ENCODE results near the gene SOX4. TPM values are rescaled to one million over a fixed set of nuclear protein-coding genes. Genes with fewer than 3 reads are reported as not detected.

SOX4 gene
- total and polyA plus RNA-seq, 11 donors = 1.9 to 20.3 (median 5.1) TPM

DNA sequence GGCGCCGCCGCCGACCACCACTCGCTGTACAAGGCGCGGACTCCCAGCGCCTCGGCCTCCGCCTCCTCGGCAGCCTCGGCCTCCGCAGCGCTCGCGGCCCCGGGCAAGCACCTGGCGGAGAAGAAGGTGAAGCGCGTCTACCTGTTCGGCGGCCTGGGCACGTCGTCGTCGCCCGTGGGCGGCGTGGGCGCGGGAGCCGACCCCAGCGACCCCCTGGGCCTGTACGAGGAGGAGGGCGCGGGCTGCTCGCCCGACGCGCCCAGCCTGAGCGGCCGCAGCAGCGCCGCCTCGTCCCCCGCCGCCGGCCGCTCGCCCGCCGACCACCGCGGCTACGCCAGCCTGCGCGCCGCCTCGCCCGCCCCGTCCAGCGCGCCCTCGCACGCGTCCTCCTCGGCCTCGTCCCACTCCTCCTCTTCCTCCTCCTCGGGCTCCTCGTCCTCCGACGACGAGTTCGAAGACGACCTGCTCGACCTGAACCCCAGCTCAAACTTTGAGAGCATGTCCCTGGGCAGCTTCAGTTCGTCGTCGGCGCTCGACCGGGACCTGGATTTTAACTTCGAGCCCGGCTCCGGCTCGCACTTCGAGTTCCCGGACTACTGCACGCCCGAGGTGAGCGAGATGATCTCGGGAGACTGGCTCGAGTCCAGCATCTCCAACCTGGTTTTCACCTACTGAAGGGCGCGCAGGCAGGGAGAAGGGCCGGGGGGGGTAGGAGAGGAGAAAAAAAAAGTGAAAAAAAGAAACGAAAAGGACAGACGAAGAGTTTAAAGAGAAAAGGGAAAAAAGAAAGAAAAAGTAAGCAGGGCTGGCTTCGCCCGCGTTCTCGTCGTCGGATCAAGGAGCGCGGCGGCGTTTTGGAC is 2.0 kb downstream of the SOX4 start:
- peak; percentile 37 to 69 (median 42) for DNase-seq
- H3K27ac ChIP-seq = peak overlapping the region; percentile 74 to 92 (median 90)
- no peaks in the 10 kb centered on the region for H3K27me3 ChIP-seq
- peaks cover 0 to 31% (median 22%) of the 10 kb centered on the region in 12 donors for H3K4me1 ChIP-seq
- 0 to 1% (median 1%) methylated on average over 68 to 108 of the region's 108 CpGs for WGBS, 4 donors
- H3K36me3 ChIP-seq = no peaks in the 10 kb centered on the region
- intact Hi-C loops (cut with DNase I) = loop anchor here (2.0 to 10.0 kb wide), 24 partner anchors 67 to 1849 kb away; no protein-coding TSS in a partner anchor
- TF ChIP-seq POLR2A (IDR thresholded peaks at IDR 0.05) (no peak), CTCF (IDR thresholded peaks at IDR 0.05) (no peak)
- peak overlapping the region; percentile 49 to 93 (median 79) for H3K4me3 ChIP-seq
- H3K9me3 ChIP-seq = no peaks in the 10 kb centered on the region
- ATAC-seq = peak in 1 of 4 donors; percentile 2

- no peaks in the 10 kb centered on the region for H3K9me3 ChIP-seq
- H3K4me3 ChIP-seq = peak overlapping the region; percentile 49 to 93 (median 79)
- no peaks in the 10 kb centered on the region for H3K27me3 ChIP-seq
- DNase-seq (peak; percentile 56 to 72 (median 65)), ATAC-seq (peak in 2 of 4 donors; percentile 42 to 48)
- intact Hi-C loops (cut with DNase I) = loop anchor here (2.0 to 10.0 kb wide), 24 partner anchors 66 to 1848 kb away; no protein-coding TSS in a partner anchor
- WGBS, 4 donors = 0 to 1% (median 0%) methylated on average over 43 of the region's 43 CpGs
- H3K36me3 ChIP-seq = no peaks in the 10 kb centered on the region
- H3K27ac ChIP-seq = peak overlapping the region; percentile 74 to 92 (median 90)
- no peak for TF ChIP-seq CTCF (IDR thresholded peaks at IDR 0.05)
- H3K4me1 ChIP-seq = peaks cover 0 to 31% (median 22%) of the 10 kb centered on the region in 12 donors
Measured at GRCh38 chr6:21596145-21596948, 2.8 kb downstream of the SOX4 start.

DNA sequence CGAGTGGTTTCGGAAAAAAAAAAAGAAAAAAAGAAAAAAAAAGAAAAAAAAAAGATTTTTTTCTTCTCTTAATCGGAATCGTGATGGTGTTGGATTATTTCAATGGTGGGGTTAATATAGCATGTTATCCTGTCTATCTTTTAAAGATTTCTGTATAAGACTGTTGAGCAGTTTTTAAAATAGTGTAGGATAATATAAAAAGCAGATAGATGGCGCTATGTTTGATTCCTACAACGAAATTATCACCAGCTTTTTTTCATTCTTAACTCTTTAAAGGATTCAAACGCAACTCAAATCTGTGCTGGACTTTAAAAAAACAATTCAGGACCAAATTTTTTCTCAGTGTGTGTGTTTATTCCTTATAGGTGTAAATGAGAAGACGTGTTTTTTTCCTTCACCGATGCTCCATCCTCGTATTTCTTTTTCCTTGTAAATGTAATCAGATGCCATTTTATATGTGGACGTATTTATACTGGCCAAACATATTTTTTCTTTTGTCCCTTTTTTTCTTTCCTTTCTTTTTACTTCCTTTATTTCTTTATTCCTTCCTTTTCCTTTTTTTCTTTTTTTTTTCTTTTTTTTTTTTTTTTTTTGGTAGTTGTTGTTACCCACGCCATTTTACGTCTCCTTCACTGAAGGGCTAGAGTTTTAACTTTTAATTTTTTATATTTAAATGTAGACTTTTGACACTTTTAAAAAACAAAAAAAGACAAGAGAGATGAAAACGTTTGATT is 3.6 kb downstream of the SOX4 start:
- H3K27me3 ChIP-seq = no peaks in the 10 kb centered on the region
- no peak for DNase-seq
- H3K9me3 ChIP-seq = no peaks in the 10 kb centered on the region
- peak in 2 of 4 donors; percentile 19 to 27 for ATAC-seq
- no peaks in the 10 kb centered on the region for H3K36me3 ChIP-seq
- H3K27ac ChIP-seq = peak overlapping the region; percentile 27 to 92 (median 90)
- intact Hi-C loops (cut with DNase I) = loop anchor here (1.0 to 10.0 kb wide), 25 partner anchors 65 to 1848 kb away; no protein-coding TSS in a partner anchor
- H3K4me3 ChIP-seq = peak overlapping the region; percentile 49 to 93 (median 79)
- 0 to 2% (median 1%) methylated on average over 14 of the region's 14 CpGs for WGBS, 4 donors
- TF ChIP-seq POLR2A (IDR thresholded peaks at IDR 0.05) = no peak
- peak; percentile 40 to 79 (median 62) for TF ChIP-seq CTCF (IDR thresholded peaks at IDR 0.05)
- H3K4me1 ChIP-seq = peaks cover 0 to 31% (median 22%) of the 10 kb centered on the region in 12 donors
